ENCODE results near the gene SLC25A45. TPM values are rescaled to one million over a fixed set of nuclear protein-coding genes. Genes with fewer than 3 reads are reported as not detected.
A peak's percentile ranks its signal among the peaks of the same experiment; 100 is the strongest.

Gene SLC25A45, protein sequence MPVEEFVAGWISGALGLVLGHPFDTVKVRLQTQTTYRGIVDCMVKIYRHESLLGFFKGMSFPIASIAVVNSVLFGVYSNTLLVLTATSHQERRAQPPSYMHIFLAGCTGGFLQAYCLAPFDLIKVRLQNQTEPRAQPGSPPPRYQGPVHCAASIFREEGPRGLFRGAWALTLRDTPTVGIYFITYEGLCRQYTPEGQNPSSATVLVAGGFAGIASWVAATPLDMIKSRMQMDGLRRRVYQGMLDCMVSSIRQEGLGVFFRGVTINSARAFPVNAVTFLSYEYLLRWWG
- total RNA-seq: 10 to 100 TPM in 1 of 10 donors, 1 to 10 TPM in 9; 4.6 to 12.2 (median 8.3) TPM
- 10 to 100 TPM in 1 of 2 donors, 1 to 10 TPM in 1; 3.1 to 10.7 TPM for polyA plus RNA-seq
- long read RNA-seq, donor 1: 0 reads
- long read RNA-seq, donor 2: 0 reads
- long read RNA-seq, donor 3, partial matches to known transcripts: 0 of 2 reads
- long read RNA-seq, donor 3, other reads (novel, unspliced or antisense): 2 of 2 reads

- peaks cover 0 to 8% (median 0%) of the 10 kb centered on the region in 9 donors for H3K36me3 ChIP-seq
- peak; percentile 79 to 98 (median 86) for TF ChIP-seq CTCF (IDR thresholded peaks at IDR 0.05)
- no peaks in the 10 kb centered on the region for H3K27me3 ChIP-seq
- ATAC-seq (peak; percentile 89 to 96 (median 94)), DNase-seq (peak; percentile 90 to 93)
- H3K4me3 ChIP-seq: peak within 1 kb of the TSS; percentile 27 to 74 (median 56)
- H3K27ac ChIP-seq: peak within 1 kb of the TSS; percentile 94 to 99 (median 98)
- 0 to 1% methylated on average over 27 of the region's 27 CpGs for WGBS, 2 donors
- peaks cover 13 to 74% (median 47%) of the 10 kb centered on the region in 9 donors for H3K4me1 ChIP-seq
- no peaks in the 10 kb centered on the region for H3K9me3 ChIP-seq
- intact Hi-C loops (cut with DNase I): loop anchor here in 7 of 10 donors (1.0 to 5.0 kb wide), 8 partner anchors 35 to 130 kb away; no protein-coding TSS in a partner anchor
Measured at GRCh38 chr11:65382033-65382803, at the start of gene SLC25A45. SLC25A45 (minus strand) TSS chr11:65382646; CDS start chr11:65381951, 695 bp downstream.

GRCh38 chr11:65431451-65432099, 49.1 kb upstream of the SLC25A45 start:
- WGBS, 2 donors: 21 to 24% methylated on average over 4 of the region's 4 CpGs
- DNase-seq (no peak), ATAC-seq (no peak)
- Histone ChIP-seq H3K4me1 (peaks cover 15 to 100% (median 94%) of the 10 kb centered on the region in 9 donors), H3K4me3 (peak overlapping the region in 7 of 10 donors; percentile 16 to 95 (median 81)), H3K27ac (peak overlapping the region in 6 of 10 donors; percentile 75 to 100 (median 100)), H3K36me3 (peaks cover 0 to 95% (median 65%) of the 10 kb centered on the region in 9 donors), H3K9me3 (no peaks in the 10 kb centered on the region), H3K27me3 (no peaks in the 10 kb centered on the region)
- TF ChIP-seq CTCF (IDR thresholded peaks at IDR 0.05): no peak
- intact Hi-C loops (cut with DNase I): loop anchor here in 1 of 10 donors (2.0 kb wide), 1 partner anchor 15 kb away; no protein-coding TSS in a partner anchor

- Histone ChIP-seq H3K36me3 (peaks cover 0 to 95% (median 62%) of the 10 kb centered on the region in 9 donors), H3K9me3 (no peaks in the 10 kb centered on the region), H3K4me1 (peaks cover 9 to 93% (median 85%) of the 10 kb centered on the region in 9 donors), H3K27me3 (no peaks in the 10 kb centered on the region), H3K27ac (peak overlapping the region in 8 of 10 donors; percentile 37 to 100 (median 100)), H3K4me3 (peak overlapping the region in 9 of 10 donors; percentile 16 to 95 (median 81))
- ATAC-seq (no peak), DNase-seq (no peak)
- intact Hi-C loops (cut with DNase I): no loop called here
- TF ChIP-seq CTCF (IDR thresholded peaks at IDR 0.05): no peak
- WGBS, 2 donors: 15 to 17% methylated on average over 6 of the region's 6 CpGs
Measured at GRCh38 chr11:65430406-65431217, 48.2 kb upstream of the SLC25A45 start.

All from heart right ventricle (tissue), 16 donors.